T1000 (cell line): Measurements from ENCODE around the gene RNF11.
A peak's percentile ranks its signal among the peaks of the same experiment; 100 is the strongest.

Experiments used
- DNase-seq: peaks from one replicate; lab custom pipeline; 2025; ENCODE audit warnings: mixed read lengths; lab: John Stamatoyannopoulos, UW

RNF11 gene

GRCh38 chr1:51265618-51266017 lies 29.5 kb downstream of the RNF11 start:
- DNase-seq = no peak

- DNase-seq = no peak
Measured at GRCh38 chr1:51266181-51266580, 30.1 kb downstream of the RNF11 start.

GRCh38 chr1:51266791-51267190 lies 30.7 kb downstream of the RNF11 start:
- DNase-seq = no peak

GRCh38 chr1:51268634-51269033 lies 32.6 kb downstream of the RNF11 start:
- DNase-seq = no peak

- DNase-seq = no peak
Measured at GRCh38 chr1:51270751-51271150, 34.7 kb downstream of the RNF11 start.

- no peak for DNase-seq
Measured at GRCh38 chr1:51272916-51273315, 36.8 kb downstream of the RNF11 start.

GRCh38 chr1:51274676-51275075 lies 38.6 kb downstream of the RNF11 start:
- no peak for DNase-seq

- peak; percentile 12 for DNase-seq
Measured at GRCh38 chr1:51276286-51276685, 40.2 kb downstream of the RNF11 start.

- no peak for DNase-seq
Measured at GRCh38 chr1:51280321-51280978, 44.4 kb downstream of the RNF11 start.

GRCh38 chr1:51281807-51282206 lies 45.7 kb downstream of the RNF11 start:
- no peak for DNase-seq

GRCh38 chr1:51282605-51283004 lies 46.5 kb downstream of the RNF11 start:
- no peak for DNase-seq

- DNase-seq = no peak
Measured at GRCh38 chr1:51283979-51284378, 47.9 kb downstream of the RNF11 start.

- no peak for DNase-seq
Measured at GRCh38 chr1:51284487-51284954, 48.4 kb downstream of the RNF11 start.

- no peak for DNase-seq
Measured at GRCh38 chr1:51285055-51285454, 49.0 kb downstream of the RNF11 start.

- DNase-seq = no peak
Measured at GRCh38 chr1:51287966-51288365, 51.9 kb downstream of the RNF11 start.

GRCh38 chr1:51288578-51288977 lies 52.5 kb downstream of the RNF11 start:
- DNase-seq = no peak

GRCh38 chr1:51289676-51290488 lies 53.8 kb downstream of the RNF11 start:
- no peak for DNase-seq

GRCh38 chr1:51290489-51290847 lies 54.4 kb downstream of the RNF11 start:
- DNase-seq = no peak

- DNase-seq = no peak
Measured at GRCh38 chr1:51293898-51294515, 57.9 kb downstream of the RNF11 start.

- no peak for DNase-seq
Measured at GRCh38 chr1:51294566-51295184, 58.6 kb downstream of the RNF11 start.

- no peak for DNase-seq
Measured at GRCh38 chr1:51295926-51296325, 59.9 kb downstream of the RNF11 start.
